T follicular helper cell (primary cell): ENCODE measurements around the gene AOPEP.

Source experiments
- DNase-seq: peaks from one replicate; pipeline ENCODE4 v3.0.0-alpha.2; 2020; ENCODE audit warnings: low read depth

AOPEP gene

DNA sequence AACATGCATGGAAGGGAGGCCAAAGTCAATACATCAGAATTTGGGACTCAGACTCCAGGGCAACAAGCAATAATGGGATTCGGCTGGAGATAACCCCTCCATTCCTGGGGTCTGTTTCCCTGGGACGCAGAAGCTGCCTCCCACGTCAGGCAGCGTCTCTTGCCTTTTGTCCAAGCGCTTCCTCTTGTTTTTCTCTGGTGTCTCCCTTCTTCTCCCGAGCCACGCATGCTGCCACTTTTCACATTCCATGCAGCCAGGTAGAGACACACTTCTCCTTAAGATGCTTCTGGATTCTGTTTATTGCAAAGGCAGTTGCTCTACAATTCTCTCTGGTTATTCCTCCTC, 267.3 kb downstream of the AOPEP start:
- DNase-seq, result no peak

DNA sequence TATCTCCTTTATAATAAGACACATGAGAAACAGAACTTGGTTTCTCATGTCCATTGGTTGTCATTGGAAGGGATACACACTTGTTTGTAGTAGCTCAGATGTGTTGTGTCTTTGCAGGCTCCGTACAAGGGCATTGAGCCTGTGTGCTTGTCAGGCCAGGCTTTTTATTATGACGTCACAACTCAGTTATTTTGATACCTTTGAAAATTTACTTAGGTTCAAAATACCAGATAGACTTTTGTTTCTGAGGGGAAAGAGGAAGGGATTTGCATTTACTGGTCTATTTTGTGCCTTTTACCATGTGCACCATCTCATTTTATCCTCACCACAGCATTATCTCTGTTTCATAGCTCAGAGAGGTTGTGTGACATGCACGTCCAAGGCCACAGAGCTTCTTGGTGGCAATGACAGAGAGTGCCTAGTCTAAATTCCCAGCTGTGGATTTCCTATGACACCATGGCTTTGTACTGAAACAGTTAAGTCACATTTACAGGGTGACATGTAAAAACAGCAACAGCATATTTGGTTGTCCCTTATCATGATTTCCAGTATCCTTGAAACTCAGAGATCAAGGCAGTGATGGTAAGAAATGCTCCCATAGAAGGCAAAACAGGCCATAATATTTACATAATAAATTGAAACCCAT, 268.7 kb downstream of the AOPEP start:
- DNase-seq, result no peak

DNA sequence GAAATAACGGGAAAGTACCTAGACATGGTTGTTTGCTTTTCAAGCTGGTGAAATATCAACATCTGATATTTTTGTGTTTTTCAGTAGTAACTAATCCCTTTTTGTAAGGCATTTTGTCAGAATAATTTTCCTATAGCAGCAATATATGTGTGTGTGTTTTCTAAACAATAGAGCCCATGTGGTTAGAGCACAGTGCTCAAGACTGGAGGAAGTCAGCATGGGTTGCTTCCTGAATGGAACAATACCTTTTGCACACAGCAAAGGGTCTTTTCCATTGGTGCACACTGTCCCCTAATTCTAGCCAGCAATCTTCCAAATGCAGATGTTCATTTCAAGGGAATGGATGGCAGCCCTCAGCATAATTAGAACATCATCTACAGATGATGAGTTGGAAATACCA, 270.1 kb downstream of the AOPEP start:
- no peak for DNase-seq

DNA sequence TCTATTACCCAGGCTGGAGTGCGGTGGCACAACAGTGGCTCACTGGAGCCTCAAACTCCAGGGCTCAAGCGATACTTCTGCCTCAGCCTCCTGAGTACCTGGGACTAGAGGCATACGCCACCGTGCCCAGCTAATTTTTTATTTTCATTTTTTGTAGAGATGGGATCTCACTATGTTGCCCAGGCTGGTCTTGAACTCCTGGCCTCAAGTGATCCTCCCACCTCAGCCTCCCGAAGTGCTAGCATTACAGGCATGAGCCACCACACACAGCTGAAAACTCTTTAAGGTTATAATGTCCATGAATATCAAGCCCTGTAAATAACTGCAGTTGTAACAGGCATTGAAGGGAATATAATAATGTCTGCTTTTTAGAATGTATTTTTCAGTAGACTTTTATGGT, 271.2 kb downstream of the AOPEP start:
- DNase-seq, result no peak

DNA sequence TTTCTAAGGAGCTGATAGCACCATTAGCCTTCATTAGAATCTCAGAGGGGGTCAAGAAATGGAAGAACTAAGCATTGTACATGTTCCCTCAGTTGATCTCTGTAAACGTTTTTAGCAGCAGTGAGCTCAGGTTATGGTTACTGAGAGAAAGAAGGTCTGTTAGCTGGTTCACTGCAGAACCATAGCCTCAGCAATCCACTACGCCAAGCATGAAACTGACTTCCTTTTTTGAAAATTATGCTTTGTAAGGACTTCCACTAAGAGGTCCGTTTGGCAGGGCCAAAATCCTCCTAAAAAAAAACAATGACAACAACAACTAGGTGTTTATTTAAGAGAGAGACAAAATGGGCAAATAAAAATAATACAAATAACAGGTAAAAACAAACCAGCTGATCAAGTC, 273.3 kb downstream of the AOPEP start:
- DNase-seq, result no peak

DNA sequence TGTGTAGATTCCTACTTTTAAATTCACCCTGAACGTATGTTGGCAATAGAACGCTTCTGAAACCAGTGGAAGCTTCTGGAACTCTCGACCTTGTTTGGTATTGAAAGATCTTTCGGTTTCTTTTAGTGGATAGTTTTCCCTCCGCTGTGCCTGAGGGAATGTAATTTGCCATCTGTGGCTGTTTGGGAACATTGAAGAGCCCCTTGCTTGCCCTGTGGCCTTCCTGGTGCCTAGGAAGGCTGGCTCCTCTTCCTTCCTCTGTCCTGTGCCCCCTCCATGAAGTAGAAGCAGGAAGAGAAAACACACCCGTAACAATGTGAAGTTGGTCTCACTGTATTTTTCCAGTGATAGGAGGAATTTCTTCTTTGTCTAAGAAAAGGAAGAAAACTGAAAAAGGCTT, 274.3 kb downstream of the AOPEP start:
- no peak for DNase-seq

DNA sequence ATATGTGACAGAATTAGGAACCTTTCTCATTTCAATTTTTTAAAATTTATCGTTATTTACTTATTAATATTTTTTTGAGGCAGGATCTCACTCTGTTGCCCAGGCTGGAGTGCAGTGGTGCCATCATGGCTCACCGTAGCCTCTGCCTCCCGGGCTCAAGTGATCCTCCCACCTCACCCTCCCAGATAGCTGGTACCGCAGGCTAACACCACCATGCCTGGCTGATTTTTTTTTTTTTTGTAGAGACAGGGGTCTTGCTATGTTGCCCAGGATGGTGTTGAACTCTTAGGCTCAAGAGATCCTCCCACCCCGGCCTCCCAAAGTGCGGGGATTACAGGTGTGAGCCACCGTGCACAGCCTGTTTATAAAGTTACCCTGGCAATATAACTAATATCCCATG, 275.2 kb downstream of the AOPEP start:
- no peak for DNase-seq

DNA sequence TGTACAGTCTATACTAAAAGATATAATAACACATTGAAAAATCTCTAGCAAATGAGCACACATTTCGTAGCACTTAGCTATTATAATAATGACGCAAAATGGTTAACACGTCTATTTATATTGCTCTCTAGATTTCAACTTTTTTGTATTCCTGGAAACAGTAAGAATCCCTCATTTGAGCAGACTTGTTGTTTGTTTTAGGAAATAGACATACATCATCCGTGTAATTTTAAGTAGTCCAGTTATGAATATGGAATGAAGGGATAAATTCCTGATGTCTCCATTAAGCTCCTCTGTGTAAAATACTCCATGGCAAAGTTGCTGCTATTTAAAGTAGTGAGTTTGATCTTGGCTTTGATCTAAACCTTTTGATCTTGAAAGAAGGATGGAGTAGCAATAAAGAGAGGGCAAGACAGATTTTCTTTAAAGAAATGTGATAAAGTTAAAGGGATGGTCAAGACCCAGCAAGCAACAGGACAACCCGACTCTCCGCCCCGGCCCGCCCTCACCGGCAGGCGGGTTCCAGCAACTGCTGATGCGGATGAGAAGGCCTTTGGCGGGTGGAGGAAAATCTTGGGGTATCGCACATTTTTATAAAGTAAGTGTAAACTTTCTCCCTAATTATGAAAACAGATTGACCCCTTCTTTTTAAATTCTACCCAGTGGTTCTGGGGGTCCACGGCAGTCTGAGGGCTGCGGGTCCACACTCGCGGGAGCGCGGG, 277.4 kb downstream of the AOPEP start:
- no peak for DNase-seq

DNA sequence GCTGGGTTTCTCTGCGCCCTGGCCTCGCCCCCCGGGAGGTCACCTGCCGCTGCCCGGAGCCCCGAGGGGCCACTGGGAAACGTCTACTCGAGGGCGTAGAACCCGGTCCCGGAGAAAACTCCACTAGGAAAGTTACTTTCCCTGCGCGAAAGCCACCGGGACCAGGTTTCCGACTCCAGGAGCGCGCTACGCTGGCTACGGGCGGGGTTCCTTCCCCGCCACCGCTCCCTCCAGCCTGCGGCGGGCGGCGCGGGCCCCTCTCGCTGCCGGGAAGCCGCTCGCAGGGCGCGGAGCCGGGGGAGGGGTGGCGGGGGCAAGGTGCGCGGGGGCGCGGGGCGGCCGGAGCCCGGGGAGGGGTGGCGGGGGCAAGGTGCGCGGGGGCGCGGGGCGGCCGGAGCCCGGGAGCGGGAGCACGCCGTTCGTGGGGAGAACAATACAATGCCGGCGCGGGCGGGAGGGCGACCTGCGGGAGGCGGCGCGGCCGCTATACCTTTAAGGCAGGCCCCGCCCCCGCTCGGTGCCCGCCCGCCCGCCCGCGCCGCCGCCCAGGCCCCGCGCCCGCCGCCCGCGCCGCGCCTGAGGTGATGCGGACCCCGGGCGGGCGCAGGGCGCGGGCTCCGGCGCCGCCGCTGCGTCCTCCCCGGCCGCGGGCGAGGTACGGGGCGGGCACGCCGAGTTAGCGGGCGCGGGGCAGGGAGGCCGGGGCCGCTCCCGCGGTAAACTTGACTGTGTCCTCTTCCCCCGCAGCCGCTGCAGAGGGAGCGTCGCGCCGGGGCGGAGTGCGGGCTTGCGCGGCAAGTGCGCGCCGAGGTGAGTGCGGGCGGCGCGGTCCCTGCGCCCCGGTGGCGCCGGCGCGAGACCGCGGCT, 278.1 kb downstream of the AOPEP start:
- DNase-seq, result no peak

DNA sequence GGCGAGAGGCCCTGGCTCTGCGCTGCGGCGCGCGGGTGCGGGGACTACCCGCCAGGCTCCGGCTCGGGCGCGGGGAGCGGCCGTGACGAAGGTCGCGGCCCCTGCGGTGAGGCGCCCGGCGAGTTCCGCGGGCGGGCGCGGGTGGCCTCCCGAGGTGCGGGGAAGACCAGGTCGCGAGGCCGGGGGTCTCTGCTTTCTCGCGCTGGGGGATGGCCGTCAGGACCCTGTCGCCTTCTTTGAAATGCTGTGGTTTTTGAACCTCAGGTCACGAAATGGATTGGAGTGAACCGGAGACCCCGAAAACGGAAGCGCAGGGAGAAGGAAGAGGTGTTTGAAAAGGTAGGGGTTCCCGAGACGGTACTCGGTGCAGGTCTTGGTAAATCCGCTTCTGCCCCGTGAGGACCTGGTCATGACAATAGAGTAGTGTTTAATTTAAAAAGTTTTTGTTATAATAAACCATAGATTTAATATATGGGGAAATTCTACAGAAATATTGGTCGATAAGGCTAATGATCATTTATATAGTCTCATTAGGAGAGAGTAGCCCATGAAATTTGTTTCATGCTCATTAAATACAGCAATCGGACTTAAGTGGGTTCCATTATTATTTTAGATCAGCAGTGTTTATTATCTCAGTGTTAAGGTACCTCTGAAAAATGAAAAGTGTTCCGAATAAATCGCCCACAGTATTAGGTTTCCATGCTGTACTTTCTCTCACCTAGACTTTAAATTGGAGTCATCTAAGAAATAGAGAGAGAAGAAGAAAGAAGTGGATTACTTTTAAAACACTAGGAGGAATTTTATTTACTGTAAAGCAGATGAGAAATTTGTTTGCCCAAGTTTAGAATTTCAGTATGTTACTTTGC, 279.0 kb downstream of the AOPEP start:
- no peak for DNase-seq

DNA sequence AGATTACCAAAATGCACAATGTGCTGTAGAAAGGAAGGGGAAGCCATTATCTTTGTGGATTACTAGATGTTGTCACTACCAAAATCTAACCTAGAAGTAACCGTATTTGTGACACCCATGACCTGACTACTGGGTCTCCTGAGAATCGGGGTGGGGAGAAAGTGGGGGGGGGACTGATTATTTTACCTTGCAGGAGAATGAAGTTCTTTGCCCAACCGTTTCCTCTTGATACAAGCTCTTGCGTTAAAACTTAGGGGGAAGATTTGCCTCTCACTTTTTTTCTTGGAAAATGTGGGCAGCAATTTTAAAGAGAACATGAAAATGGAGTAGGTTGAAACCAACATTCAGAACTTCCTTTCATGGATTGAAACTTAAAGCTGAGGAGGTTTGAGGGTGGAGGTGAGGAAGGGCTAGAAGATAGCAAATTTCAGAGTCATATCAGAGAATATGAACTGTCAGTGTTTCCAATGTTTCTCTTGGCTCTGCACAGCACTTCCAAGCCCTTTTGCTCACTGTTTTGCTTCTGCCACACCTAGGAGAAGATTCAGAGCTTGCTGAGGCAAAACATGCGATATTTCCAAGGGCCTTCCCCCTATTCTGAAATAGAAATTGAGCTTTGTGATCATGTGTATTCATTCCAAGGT, 280.8 kb downstream of the AOPEP start:
- DNase-seq, result no peak

DNA sequence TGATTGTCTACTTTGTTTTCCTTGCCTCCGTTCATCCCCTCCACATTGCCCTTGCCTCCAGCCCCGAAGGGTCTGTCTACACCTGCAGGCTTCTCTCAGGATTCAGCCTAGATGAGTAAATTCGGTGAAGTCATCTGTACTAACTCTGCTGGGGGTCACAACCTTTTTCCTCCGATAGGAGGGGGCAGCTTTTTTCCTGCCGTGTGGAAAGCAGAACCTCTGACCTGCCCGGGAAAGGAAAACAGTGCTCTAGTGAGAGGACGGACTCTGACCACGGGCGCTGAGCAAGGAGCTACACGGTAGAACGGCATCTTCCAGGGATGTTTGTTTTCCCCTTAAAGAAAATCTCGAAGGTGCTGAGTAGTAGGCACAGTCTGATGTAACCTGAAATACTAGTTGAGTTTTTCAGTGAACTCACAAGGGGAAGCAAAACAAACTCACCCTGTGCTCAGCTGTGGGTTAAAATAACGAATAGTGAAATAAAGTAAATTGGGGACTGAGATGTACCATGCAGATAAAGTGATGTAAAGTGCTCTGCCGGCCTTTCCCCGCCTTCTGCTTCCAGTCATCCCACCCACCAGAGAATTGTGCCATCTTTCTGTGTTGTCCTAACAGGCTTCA, 281.8 kb downstream of the AOPEP start:
- DNase-seq, result no peak

DNA sequence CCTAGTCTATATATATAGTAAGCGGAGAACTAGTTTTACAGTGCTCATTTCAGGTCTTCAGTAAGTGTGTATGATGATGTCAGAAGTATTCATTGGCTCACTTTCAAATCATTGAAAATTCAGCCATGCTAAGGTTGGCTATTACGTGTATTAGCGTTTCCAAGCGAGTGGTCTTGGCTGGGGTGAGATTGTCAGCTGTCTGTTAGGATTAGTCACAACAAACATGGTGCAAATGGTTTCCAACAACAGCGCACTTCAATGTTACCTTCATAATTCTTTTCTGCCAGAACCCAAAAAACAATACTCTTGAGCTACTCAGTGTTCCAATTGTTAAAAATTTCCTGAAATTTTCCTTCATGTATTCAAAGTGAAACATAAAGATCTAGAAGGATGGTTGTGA, 283.0 kb downstream of the AOPEP start:
- DNase-seq, result no peak

DNA sequence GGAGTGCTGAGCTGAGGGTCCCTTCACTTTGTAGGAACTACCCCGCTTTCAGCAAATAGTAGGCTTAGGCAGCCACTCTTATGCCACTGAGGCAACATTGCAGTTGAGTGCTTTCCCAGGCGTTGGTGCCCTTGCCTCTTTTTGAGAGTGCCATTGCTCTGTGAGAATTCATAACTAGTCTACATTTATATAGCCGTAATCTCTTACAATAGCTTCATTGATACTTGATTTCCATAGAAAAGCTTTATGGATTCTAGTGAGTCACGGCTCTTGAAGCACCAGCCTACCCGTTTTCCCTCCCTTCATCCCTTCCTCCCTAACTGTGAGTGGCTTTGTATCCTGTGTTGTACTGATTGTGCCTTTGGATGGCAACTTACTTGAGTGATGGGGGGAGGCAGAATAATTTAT, 283.9 kb downstream of the AOPEP start:
- no peak for DNase-seq

DNA sequence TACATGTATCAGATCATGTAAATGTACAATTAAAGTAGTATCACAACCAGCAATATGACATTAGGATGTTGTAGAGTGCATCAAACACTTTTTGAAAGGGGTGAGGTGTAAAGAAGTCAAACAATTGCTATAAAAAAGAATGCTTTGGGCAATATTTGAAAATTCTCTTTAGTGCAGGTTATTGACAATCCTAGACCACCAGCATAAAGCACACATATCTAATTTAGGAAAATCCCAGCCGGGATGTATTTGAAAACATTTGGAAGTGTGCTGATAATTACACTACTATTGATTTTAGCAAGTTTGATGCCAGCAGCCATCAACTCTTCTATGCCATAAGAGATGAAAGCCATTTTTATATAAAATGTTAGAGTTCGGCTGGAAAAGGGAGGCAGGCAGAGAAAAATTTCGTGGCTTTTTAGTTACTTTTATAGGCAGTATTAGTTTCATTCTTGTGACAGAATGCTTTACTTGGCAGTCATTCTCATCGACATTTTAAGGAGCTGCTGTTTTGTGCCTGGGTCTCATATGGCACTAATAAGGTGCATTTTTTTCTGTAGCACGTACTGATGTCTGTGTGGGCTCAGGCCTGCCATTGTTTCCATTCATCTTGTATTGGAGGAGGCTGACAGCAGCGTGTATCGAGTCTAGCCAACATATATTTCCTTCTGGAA, 285.7 kb downstream of the AOPEP start:
- no peak for DNase-seq

DNA sequence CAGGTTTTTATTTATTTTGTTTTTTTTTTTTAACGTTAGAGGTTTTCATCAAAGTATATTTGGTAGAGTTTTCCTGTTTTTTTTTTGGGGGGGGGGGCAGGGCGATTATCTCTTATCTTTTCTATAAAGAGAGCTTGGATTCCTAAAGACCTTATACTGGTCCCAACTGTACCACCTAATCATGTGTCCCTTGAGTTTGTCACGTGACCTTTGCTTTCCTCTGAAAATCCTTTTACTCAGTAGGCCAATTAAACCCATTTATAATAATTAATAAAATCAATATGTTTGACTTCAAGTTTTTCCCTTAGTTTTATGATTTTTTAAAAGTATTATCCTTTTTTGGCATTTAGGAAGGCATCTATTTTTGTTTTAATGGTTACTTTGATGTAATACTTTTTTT, 286.4 kb downstream of the AOPEP start:
- DNase-seq, result no peak

DNA sequence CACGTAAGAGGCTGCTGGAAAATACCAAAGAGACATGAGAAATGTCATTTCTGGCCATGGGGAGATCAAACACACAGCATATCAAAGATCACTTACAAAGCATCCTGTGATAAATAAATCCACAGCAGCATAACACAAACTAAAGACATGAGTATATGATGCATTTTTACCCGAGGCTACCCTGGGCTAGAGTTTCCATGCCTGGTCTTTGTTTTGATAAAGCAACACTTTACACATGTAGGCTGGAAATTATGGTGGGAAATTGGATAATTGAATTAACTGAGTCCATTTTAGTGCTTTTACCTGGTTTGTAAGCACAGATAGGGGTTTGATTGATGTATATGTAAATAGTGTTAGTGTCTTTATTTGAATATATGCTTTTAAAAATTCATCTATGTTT, 288.4 kb downstream of the AOPEP start:
- no peak for DNase-seq

DNA sequence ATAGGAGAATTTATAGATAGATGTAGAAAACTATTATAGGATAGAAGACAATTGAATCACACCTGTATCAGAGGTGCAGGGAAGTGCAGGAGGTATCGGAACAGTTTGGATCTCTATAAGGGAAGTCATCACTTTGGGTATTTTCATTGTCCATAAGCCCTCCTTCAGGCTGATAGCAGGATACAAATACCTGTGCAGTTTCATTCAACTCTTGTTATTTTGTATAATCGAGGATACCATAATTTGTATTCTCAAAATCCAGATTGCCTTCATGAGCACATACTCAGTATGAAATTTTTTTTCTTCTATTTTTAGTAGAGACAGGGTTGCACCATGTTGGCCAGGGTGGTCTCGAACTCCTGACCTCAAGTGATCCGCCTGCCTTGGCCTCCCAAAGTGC, 289.1 kb downstream of the AOPEP start:
- no peak for DNase-seq

DNA sequence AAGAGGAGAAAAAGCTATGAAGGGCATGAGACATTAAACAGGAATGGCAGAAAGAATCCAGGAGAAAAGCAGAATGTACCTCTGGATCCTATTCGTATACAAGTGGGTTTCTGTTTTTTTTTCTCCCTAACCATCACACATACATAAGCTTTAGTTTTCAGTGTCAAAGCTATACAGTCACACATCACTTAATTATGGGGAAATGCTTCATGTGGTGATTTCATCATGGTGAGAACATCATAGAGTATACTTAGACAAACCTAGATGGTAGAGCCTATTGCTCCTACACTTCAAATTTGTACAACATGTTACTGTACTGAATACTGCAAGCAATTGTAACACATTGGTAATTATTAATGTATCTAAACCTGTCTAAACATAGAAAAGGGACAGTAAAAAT, 290.6 kb downstream of the AOPEP start:
- DNase-seq, result no peak

DNA sequence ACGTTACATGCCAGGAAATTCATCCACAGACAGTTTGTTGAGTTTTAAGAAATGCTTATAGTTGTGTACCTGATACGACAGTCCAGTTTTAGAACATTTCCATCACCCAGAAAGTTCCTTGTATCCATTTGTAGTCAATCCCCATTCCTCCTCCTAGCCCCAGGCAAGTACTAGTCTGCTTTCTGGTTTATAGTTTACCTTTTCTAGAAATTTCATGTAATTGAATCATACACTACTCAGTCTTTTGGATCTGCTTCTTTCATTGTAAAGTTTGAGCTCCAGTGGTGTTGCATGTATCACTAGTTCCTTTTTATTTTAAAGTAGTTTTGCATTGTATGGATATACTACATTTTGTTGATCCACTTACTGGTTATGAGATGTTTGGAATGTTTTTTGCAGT, 291.2 kb downstream of the AOPEP start:
- DNase-seq, result no peak
